Upper lobe of left lung (tissue), 4 donors: ENCODE data around the gene CYP24A1.

Experiments
- POLR2A ChIP-seq, 4 donors: fragments of 450-650 bp; IDR thresholded peaks; one replicate each; pipeline ENCODE4 v1.5.1; 2016 to 2017; ENCODE audit warnings: antibody characterized with exemption in 4 of 4, mild to moderate bottlenecking in 2 of 4
- POLR2AphosphoS5 ChIP-seq, 2 donors: sonication (generic); formaldehyde crosslinking; IDR thresholded peaks; one replicate each; pipeline ENCODE4 v1.5.1; 2017; ENCODE audit warnings: antibody characterized with exemption in 2 of 2
- TF ChIP-seq, protein P1 (sequence below), 6 experiments: fragments of 450-650 bp in 4 of 6; fragments of 200-600 bp in 2 of 6; sonication (generic) in 2 of 6; IDR thresholded peaks; one replicate each; pipeline ENCODE4 v1.5.1; 2016 to 2019; ENCODE audit warnings: antibody characterized with exemption in 6 of 6

DNA sequence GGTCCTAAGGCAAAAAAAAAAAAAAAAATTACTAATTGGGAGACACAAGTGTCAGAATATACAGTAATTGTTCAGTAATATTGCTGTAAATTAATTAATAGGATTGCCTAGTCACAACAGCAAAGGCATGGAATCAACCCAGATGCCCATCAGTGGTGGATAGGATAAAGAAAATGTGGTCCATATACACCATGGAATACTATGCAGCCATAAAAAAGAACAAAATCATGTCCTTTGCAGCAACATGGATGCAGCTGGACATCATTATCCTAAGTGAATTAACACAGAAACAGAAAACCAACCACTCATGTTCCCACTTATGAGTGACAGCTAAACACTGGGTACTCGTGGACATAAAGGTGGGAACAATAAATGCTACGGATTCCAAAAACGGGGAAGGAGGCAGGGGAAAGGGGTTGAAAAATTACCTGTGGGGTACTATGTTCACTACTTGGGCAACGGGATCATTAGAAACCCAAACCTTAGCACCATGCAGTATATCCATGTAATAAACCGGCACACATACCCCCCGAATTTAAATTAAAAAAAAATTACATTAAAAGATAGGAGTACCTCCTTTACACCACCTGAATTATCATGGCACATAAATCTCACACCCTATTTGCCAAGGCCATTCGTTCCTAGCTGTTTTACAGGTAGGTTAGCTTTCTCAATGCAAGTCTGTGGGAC lies 33.4 kb upstream of the CYP24A1 start:
- TF ChIP-seq POLR2A (IDR thresholded peaks at IDR 0.05) (no peak), POLR2AphosphoS5 (IDR thresholded peaks at IDR 0.05) (no peak)
- TF ChIP-seq, protein P1, sequence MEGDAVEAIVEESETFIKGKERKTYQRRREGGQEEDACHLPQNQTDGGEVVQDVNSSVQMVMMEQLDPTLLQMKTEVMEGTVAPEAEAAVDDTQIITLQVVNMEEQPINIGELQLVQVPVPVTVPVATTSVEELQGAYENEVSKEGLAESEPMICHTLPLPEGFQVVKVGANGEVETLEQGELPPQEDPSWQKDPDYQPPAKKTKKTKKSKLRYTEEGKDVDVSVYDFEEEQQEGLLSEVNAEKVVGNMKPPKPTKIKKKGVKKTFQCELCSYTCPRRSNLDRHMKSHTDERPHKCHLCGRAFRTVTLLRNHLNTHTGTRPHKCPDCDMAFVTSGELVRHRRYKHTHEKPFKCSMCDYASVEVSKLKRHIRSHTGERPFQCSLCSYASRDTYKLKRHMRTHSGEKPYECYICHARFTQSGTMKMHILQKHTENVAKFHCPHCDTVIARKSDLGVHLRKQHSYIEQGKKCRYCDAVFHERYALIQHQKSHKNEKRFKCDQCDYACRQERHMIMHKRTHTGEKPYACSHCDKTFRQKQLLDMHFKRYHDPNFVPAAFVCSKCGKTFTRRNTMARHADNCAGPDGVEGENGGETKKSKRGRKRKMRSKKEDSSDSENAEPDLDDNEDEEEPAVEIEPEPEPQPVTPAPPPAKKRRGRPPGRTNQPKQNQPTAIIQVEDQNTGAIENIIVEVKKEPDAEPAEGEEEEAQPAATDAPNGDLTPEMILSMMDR (IDR thresholded peaks at IDR 0.05), result no peak
